SK-N-SH (cell line): ENCODE measurements around the gene LRP1. TPM values are rescaled to one million over a fixed set of nuclear protein-coding genes. Genes with fewer than 3 reads are reported as not detected.
A peak's percentile ranks its signal among the peaks of the same experiment; 100 is the strongest.

Experiments
- CTCF ChIA-PET: fragments of 300-600, 350-600 bp; formaldehyde crosslinking; extraction: SDS; loops from one replicate; lab custom pipeline; 2021; lab: Yijun Ruan, JAX
- POLR2A ChIA-PET: fragments of 350-600 bp; sonication (Branson Sonifier 250); formaldehyde crosslinking; extraction: SDS; loops from one replicate; lab custom pipeline; 2020; ENCODE audit warnings: antibody characterized with exemption, inconsistent platforms; lab: Yijun Ruan, JAX
- DNase-seq: peaks from one replicate; pipeline ENCODE4 v3.0.0; 2012
- H2AFZ ChIP-seq: fragments of 200-600 bp; sonication (generic); 2 replicates; pipeline ENCODE4 v1.8.1; 2016; ENCODE audit warnings: antibody characterized with exemption, mild to moderate bottlenecking, low read depth
- H3F3A ChIP-seq: fragments of 200-600 bp; sonication (generic); replicated peaks from 2 replicates; pipeline ENCODE3; 2016; ENCODE audit warnings: antibody characterized with exemption, mild to moderate bottlenecking; ENCODE audit not compliant: insufficient read depth
- H3K27ac ChIP-seq, 2 experiments: fragments of 200-500 bp in 1 of 2; fragments of 200-600 bp in 1 of 2; sonication (Bioruptor generic) in 1 of 2; sonication (generic), shearing (Covaris generic) in 1 of 2; 2 replicates each; pipeline versions ENCODE4 v1.5.1 to v1.6.1; 2014 to 2016; ENCODE audit warnings: low read depth in 2 of 2, inconsistent platforms in 1 of 2, low read length in 1 of 2, mild to moderate bottlenecking in 1 of 2, mixed read lengths in 1 of 2
- H3K27me3 ChIP-seq: fragments of 200-600 bp; sonication (generic), shearing (Covaris generic); 2 replicates; pipeline ENCODE4 v1.6.1; 2016; ENCODE audit warnings: mixed run types; ENCODE audit not compliant: insufficient read depth
- H3K36me3 ChIP-seq, 2 experiments: fragments of 200-500 bp in 1 of 2; fragments of 200-600 bp in 1 of 2; sonication (Bioruptor generic) in 1 of 2; sonication (generic) in 1 of 2; replicated peaks in 1 of 2; 2 replicates each; pipeline versions ENCODE3 to v1.5.1; 2014 to 2016; ENCODE audit warnings: low read length in 1 of 2, mild to moderate bottlenecking in 1 of 2; ENCODE audit not compliant: insufficient read depth in 2 of 2, control insufficient read depth in 1 of 2
- H3K4me1 ChIP-seq, 2 experiments: fragments of 200-500 bp in 1 of 2; fragments of 200-600 bp in 1 of 2; sonication (Bioruptor generic) in 1 of 2; sonication (generic), shearing (Covaris generic) in 1 of 2; 2 replicates each; pipeline versions ENCODE4 v1.5.1 to v1.6.1; 2014 to 2016; ENCODE audit warnings: low read depth in 1 of 2, low read length in 1 of 2, mixed run types in 1 of 2; ENCODE audit not compliant: insufficient read depth in 2 of 2, control insufficient read depth in 1 of 2
- H3K4me2 ChIP-seq: fragments of 200-600 bp; sonication (generic), shearing (Covaris generic); 2 replicates; pipeline ENCODE4 v1.6.1; 2017; ENCODE audit warnings: mixed run types
- H3K4me3 ChIP-seq, 2 experiments: fragments of 200-500 bp in 1 of 2; fragments of 200-600 bp in 1 of 2; sonication (Bioruptor generic) in 1 of 2; sonication (generic), shearing (Covaris generic) in 1 of 2; 2 replicates each; pipeline versions ENCODE4 v1.5.1 to v1.8.1; 2014 to 2016; ENCODE audit warnings: low read depth in 2 of 2, inconsistent platforms in 1 of 2, low read length in 1 of 2, mild to moderate bottlenecking in 1 of 2, mixed read lengths in 1 of 2, moderate library complexity in 1 of 2
- H3K79me2 ChIP-seq: fragments of 200-600 bp; sonication (generic); 2 replicates; pipeline ENCODE4 v1.8.1; 2017; ENCODE audit warnings: mild to moderate bottlenecking; ENCODE audit not compliant: insufficient read depth
- H3K9ac ChIP-seq: fragments of 200-600 bp; sonication (generic); 2 replicates; pipeline ENCODE4 v1.6.1; 2017; ENCODE audit warnings: mixed run types
- H3K9me2 ChIP-seq: fragments of 200-600 bp; sonication (generic); 2 replicates; pipeline ENCODE4 v1.6.1; 2017; ENCODE audit warnings: mixed run types
- H3K9me3 ChIP-seq: fragments of 200-600 bp; sonication (generic); 2 replicates; pipeline ENCODE4 v1.6.1; 2017; ENCODE audit warnings: mixed run types, mild to moderate bottlenecking, moderate library complexity
- H4K20me1 ChIP-seq: fragments of 200-600 bp; sonication (generic); 2 replicates; pipeline ENCODE4 v1.6.1; 2017; ENCODE audit warnings: mild to moderate bottlenecking, mixed run types; ENCODE audit not compliant: insufficient read depth
- GATA2 ChIP-seq: sonication (generic); formaldehyde crosslinking; IDR thresholded peaks from 2 replicates; pipeline ENCODE4 v1.5.0; 2020; ENCODE audit warnings: mild to moderate bottlenecking, missing genetic modification reagents
- NFIC ChIP-seq: IDR thresholded peaks from 2 replicates; pipeline ENCODE4 v1.4.0; 2012; ENCODE audit warnings: borderline replicate concordance
- RAD21 ChIP-seq: IDR thresholded peaks from 2 replicates; pipeline ENCODE4 v1.6.1; 2012; ENCODE audit warnings: mild to moderate bottlenecking, low read length
- SMC3 ChIP-seq: IDR thresholded peaks from 2 replicates; pipeline ENCODE4 v1.6.1; 2012; ENCODE audit warnings: low read depth, low read length, improper control_type of control experiment
- TCF12 ChIP-seq: IDR thresholded peaks from 2 replicates; pipeline ENCODE4 v1.4.0; 2012
- YY1 ChIP-seq: IDR thresholded peaks from 2 replicates; pipeline ENCODE4 v1.4.0; 2012; ENCODE audit warnings: low read depth, mild to moderate bottlenecking
- WGBS: methylation state at CpG from one replicate; pipeline ENCODE4 v1.1.6; 2017; ENCODE audit warnings: low lambda C conversion rate; 5-methylcytosine and 5-hydroxymethylcytosine counted together
- polyA plus RNA-seq, 3 experiments: library from polyadenylated mRNA; depleted of rRNA; stranded (reverse); fragments of >200 nt; gene quantifications; 2 replicates each; pipeline ENCODE4 v1.2.3, GENCODE V29; 2012
- TF ChIP-seq, protein P1 (sequence below): IDR thresholded peaks from 2 replicates; pipeline ENCODE4; 2012
- TF ChIP-seq, protein P2 (sequence below): fragments of 200-600 bp; sonication (generic); IDR thresholded peaks from 2 replicates; pipeline ENCODE4 v1.6.1; 2017; ENCODE audit warnings: antibody characterized with exemption, mild to moderate bottlenecking, moderate library complexity

The LRP1 gene
- polyA plus RNA-seq, 1 of the 3 experiments (the other 2 are of a cell fraction): 55.0 TPM

DNA sequence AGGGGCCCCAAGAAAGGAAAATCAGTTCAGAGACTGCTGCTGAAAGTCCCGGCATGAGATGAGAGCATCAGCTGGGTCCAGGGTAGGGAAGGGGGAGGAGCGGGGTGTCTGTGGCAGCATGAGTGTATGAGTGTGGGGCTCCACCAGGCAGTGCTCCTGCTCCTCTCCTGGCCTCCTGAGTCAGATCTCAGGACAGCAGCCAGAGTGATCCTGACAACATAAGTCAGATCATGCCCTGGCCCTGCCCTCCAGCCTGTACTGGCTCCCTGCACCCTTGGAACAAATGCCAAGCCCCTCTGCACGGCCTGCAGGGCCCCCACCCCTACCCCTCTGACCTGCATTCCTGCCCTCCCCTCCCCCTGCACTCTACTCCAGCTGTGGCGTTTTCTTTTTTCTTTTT is 43.4 kb downstream of the LRP1 start:
- Histone ChIP-seq H4K20me1 (0 out of 2 replicates have a peak, but pooled peaks cover 2% of the 10 kb centered on the region), H3K27me3 (no peaks in the 10 kb centered on the region), H3K79me2 (no peaks in the 10 kb centered on the region), H3F3A (no peaks in the 10 kb centered on the region), H3K9me3 (no peaks in the 10 kb centered on the region), H2AFZ (no peak overlapping the region), H3K4me1 (peaks cover 0 to 16% of the 10 kb centered on the region in 2 experiments; a peak in 1 of 4 replicates)
- CTCF ChIA-PET: interaction anchor here (1.1 to 33.3 kb wide), 4 partner anchors 9 to 79 kb away, joined by 4 to 643 read pairs (median 616); partner anchors contain the start of genes LRP1 and LRP1-AS
- POLR2A ChIA-PET: interaction anchor here (1.2 kb wide), 1 partner anchor 93 kb away, joined by 3 read pairs; no protein-coding TSS in a partner anchor
- no peak for DNase-seq
- TF ChIP-seq TCF12 (no peak), YY1 (no peak), SMC3 (no peak), NFIC (no peak)
- TF ChIP-seq, protein P1, sequence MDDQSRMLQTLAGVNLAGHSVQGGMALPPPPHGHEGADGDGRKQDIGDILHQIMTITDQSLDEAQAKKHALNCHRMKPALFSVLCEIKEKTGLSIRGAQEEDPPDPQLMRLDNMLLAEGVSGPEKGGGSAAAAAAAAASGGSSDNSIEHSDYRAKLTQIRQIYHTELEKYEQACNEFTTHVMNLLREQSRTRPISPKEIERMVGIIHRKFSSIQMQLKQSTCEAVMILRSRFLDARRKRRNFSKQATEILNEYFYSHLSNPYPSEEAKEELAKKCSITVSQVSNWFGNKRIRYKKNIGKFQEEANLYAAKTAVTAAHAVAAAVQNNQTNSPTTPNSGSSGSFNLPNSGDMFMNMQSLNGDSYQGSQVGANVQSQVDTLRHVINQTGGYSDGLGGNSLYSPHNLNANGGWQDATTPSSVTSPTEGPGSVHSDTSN: no peak
- TF ChIP-seq, all 33 proteins: peak for 0
- H3K9me2 ChIP-seq: no peaks in the 10 kb centered on the region
- WGBS: 67% methylated on average over 4 of the region's 4 CpGs
- no peak overlapping the region for H3K4me2 ChIP-seq
- no peak overlapping the region for H3K9ac ChIP-seq
- H3K4me3 ChIP-seq: no peak overlapping the region
- no peak overlapping the region for H3K27ac ChIP-seq
- H3K36me3 ChIP-seq: peaks cover 20 to 46% of the 10 kb centered on the region in 2 experiments

DNA sequence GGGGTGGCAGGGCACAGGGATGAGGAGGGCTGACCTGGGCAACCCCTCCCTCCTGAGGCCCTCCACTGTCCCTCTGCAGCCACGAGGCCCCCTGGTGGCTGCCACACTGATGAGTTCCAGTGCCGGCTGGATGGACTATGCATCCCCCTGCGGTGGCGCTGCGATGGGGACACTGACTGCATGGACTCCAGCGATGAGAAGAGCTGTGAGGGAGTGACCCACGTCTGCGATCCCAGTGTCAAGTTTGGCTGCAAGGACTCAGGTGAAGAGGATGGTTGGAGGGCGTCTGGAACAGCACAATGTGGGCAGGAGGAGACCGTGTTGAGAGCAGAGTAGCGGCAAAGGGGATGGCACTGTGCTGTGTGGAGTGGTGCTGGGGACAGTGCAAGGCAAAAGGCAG is 44.8 kb downstream of the LRP1 start:
- peaks cover 0 to 16% of the 10 kb centered on the region in 2 experiments; a peak in 1 of 4 replicates for H3K4me1 ChIP-seq

More for the DNA sequence above, 44.8 kb downstream of the LRP1 start:
- ChIA-PET POLR2A (interaction anchor here (4.6 kb wide), 1 partner anchor 45 kb away, joined by 23 read pairs; the partner anchor contains the start of gene LRP1), CTCF (interaction anchor here (0.9 to 33.3 kb wide), 10 partner anchors 7 to 359 kb away, joined by 3 to 643 read pairs (median 7); partner anchors contain the start of genes LRP1 and LRP1-AS)
- WGBS: 86% methylated on average over 9 of the region's 11 CpGs
- no peaks in the 10 kb centered on the region for H3K9me2 ChIP-seq
- H4K20me1 ChIP-seq: 0 out of 2 replicates have a peak, but pooled peaks cover 2% of the 10 kb centered on the region
- no peak overlapping the region for H3K4me3 ChIP-seq
- H3K9me3 ChIP-seq: no peaks in the 10 kb centered on the region
- peak; percentile 84 for DNase-seq
- peaks cover 11 to 45% of the 10 kb centered on the region in 2 experiments for H3K36me3 ChIP-seq
- H3K79me2 ChIP-seq: no peaks in the 10 kb centered on the region
- no peak overlapping the region; a peak in 1 of 4 replicates for H3K27ac ChIP-seq
- no peaks in the 10 kb centered on the region for H3K27me3 ChIP-seq
- no peak overlapping the region for H3K4me2 ChIP-seq
- no peak overlapping the region for H2AFZ ChIP-seq
- TF ChIP-seq, protein P2, sequence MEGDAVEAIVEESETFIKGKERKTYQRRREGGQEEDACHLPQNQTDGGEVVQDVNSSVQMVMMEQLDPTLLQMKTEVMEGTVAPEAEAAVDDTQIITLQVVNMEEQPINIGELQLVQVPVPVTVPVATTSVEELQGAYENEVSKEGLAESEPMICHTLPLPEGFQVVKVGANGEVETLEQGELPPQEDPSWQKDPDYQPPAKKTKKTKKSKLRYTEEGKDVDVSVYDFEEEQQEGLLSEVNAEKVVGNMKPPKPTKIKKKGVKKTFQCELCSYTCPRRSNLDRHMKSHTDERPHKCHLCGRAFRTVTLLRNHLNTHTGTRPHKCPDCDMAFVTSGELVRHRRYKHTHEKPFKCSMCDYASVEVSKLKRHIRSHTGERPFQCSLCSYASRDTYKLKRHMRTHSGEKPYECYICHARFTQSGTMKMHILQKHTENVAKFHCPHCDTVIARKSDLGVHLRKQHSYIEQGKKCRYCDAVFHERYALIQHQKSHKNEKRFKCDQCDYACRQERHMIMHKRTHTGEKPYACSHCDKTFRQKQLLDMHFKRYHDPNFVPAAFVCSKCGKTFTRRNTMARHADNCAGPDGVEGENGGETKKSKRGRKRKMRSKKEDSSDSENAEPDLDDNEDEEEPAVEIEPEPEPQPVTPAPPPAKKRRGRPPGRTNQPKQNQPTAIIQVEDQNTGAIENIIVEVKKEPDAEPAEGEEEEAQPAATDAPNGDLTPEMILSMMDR: peak; percentile 69
- TF ChIP-seq SMC3 (peak; percentile 75), RAD21 (peak; percentile 65), GATA2 (CRISPR knock-in tag) (no peak)
- TF ChIP-seq, protein P1: no peak
- H3F3A ChIP-seq: no peaks in the 10 kb centered on the region
- no peak overlapping the region for H3K9ac ChIP-seq
